Stimulated activated CD8-positive, alpha-beta memory T cell treated with anti-CD3 and anti-CD28 coated beads, Interleukin-4, amount 100 ng/mL, for 48 hours (primary cell): ENCODE results near the gene ZFP92.

Source experiments
- DNase-seq: peaks from one replicate; pipeline ENCODE4 v3.0.0-alpha.2; 2020

Gene ZFP92

DNA sequence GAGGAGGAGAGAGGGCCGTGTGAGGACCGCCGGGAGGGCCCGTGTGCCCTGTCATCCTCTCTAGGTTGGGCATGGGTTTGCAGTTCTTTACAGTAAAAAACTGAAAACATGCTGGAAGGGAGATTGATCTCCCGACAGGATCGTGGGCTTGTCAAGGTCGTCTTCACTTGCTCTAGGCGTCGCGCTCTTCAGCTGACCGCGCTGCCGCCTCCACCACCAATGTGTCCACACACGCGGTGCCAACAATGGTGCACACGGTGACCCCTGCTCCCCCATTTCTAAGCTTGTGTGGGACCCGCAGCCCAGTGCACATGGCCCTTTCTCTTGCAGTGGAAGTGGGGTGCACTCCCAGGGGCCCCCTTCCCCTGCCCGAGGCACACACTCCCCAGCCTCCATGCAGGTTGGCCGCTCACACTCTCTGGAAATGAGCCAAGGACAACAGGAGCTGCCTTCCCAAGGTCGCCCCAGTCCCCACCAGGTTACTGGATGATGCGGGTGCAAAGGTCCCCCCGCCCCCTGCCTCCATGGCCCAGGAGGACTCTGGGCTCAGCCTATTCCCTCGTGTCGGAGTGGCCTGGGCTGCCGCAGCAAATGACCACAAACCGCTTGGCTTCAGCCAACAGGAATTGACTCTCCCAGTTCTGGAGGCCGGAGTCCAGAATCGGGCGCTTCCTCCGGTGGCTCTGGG, 1.7 kb upstream of the ZFP92 start:
- DNase-seq, result no peak

DNA sequence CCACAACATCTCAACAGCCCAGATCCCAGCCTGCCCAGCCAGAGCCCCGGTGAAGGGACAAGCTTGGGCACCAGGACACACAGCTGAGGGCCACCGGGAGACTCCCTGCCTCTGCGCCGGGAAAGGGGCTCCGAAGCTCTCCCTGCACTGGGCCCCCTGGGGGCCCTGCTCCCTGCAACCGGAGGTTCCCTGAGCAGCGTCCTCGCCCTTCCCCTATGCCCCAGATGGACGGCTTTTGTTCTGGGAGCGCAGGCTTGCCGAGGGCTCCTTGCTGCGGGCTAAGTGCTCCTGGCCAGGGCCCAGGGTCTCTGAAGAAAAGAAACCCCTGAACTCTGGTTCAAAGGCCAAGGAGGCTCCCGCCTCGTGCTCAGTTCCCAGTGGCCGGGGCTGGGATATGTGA, 899 bp upstream of the ZFP92 start:
- no peak for DNase-seq

DNA sequence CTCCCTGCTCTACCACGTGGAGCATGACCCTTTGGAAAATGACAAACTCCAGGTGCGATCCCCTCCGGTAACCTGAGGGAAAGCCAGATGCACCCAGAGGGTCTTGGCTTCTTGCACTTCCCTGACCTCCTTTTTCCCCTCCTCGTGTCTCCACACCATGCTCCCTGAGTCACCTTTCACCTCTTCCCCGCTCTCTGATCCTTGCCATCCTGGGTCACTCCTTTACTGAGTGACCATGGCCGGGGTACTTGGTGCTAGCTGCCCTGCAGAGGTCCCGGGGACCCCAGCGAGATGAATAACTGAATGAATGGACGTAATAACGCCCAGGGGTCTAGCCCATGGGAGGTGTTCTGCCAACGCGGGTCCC, 401 bp upstream of the ZFP92 start:
- no peak for DNase-seq

- DNase-seq, result no peak
Observed at GRCh38 chrX:153411988-153412574, 809 bp downstream of the ZFP92 start.

DNA sequence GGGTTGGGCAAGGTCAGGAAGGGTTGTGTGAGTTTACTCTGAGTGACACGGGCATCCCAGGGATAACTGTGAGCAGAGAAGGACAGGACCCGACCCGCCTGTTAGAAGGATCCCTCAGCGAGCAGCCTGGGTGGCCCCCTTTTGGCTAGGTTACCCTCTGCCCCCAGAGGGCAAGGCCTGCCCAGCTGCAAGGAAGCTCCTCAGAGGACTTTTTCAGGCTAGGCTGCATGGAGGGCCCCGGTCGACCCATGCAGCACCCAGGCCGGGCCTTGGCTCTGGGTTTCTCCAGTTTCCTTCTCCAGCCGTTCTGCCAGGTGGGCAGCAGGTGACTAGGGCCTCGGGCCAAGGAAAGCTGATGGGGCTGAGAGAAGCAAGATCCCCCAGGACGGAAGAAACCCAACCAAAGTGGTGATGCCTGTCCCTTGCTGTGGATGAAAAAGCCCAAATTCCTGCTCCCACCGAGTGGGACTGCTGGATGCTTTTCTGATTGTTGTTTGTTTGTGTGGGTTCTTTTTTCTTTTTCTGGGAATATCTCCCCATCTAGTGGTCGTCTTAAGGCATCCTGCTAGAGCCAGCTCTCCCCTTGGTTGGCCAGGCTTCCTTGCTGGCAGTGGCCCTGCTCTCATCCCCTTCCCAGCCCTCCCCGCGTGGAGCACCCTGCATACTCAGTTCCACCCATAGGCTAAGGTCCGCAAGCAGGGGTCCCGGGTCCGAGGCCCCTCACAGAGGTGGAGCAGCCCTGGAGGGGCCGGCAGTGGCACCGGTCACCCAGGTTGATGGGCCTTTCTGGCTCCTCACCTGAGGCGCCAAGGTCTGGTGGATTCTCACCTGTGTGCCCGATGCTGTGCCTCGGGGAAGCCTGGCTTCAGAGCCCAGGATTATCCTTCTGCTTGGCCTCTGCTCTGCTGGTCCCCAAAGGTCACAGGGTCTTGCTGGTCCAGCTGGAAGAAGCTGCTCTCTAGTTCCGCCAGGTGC, 1.8 kb downstream of the ZFP92 start:
- no peak for DNase-seq

GRCh38 chrX:153413731-153414130, 2.5 kb downstream of the ZFP92 start:
- DNase-seq, result no peak

DNA sequence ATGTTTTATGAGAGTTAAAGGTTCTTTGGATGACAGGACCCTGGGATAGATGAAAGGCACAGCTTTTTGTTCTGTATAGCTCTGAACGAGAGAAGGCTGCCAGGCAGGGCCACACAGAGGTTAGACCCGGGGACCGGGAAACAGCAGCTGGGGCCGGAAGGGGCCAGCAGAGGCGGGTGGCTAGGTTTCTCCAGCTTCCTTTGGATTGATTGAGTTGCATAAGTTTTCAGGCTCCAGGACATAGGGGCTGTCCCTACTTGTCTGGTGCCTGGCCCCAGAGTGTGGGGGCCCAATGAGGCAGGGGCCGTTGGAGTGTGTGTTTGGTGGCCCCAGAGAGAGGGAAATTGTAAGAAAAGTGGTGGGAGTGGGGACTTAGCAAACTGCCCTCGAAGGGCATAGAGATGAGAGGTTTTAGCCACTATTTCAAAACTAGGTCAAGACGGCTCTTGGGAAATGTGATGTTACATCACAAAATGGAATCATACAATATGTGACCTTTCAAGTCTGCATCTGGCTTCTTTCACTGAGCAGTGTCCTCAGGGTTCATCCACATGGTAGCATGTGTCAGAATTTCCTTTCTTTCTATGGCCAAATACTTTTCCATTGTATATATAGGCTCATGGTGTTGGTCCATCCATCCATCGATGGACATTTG, 3.7 kb downstream of the ZFP92 start:
- DNase-seq, result no peak

DNA sequence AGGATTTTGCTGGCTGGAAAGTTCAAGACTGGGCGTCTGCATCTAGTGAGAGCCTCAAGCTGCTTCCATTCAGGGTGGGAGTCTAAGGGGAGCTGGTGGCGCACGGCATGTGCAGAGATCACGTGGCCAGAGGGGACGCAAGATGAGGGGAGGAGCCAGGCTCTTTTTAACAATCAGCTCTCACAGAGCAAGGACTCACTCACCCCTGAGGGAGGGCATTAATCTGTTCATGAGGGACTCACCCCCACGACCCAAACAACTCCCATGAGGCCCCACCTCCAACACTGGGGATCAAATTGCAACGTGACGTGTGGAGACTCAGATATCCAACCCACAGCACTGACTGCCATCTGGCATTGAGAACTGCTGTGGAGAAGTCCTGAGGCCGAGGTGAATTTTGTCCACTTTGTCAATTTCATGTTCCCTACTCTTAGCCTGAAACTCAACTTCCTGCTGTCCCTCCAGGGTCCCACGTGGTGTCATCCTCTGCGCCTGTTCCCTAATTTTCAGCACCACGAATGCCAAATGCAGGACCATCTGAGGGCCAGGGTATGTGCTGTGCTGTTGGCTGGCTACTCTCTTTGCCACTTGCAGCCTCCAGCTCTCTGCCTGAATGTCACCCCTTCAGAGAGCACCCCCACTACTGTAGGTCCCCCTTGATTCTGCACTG, 5.6 kb downstream of the ZFP92 start:
- no peak for DNase-seq

GRCh38 chrX:153417637-153418036, 6.4 kb downstream of the ZFP92 start:
- no peak for DNase-seq

DNA sequence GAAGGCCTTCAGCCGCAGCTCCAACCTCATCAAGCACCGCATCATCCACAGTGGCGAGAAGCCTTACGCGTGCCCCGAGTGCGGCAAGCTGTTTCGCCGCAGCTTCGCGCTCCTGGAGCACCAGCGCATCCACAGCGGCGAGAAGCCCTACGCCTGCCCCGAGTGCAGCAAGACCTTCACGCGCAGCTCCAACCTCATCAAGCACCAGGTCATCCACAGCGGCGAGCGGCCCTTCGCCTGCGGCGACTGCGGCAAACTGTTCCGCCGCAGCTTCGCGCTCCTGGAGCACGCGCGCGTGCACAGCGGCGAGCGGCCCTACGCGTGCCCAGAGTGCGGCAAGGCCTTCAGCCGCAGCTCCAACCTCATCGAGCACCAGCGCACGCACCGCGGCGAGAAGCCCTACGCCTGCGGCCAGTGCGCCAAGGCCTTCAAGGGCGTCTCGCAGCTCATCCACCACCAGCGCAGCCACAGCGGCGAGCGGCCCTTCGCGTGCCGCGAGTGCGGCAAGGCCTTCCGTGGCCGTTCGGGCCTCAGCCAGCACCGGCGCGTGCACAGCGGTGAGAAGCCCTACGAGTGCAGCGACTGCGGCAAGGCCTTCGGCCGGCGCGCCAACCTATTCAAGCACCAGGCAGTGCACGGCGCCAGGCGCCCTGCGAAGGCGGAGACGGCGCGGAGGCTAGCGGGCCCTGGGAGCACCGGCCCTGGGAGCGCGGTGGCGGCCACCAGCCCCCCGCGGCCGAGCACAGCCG, 9.8 kb downstream of the ZFP92 start:
- DNase-seq, result no peak

- no peak for DNase-seq
Observed at GRCh38 chrX:153421856-153422255, 10.6 kb downstream of the ZFP92 start.

GRCh38 chrX:153423652-153424051, 12.4 kb downstream of the ZFP92 start:
- DNase-seq, result no peak

DNA sequence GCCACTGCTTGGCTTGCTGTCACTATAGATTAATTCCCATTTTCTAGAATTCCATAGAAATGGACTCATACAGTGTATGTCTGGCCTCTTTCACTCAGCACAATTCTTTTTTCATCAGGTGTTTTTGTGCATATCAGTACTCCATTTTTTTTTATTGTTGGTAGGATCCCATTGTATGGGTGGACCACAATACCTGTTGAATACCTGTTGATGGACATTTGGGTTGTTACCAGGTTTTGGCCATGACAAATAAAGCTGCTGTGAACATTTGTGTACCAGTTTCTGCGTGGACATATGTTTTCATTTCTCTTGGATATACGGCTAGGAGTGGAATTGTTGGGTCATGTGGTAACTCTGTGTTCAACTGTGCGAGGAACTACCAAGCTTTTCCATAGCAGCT, 14.9 kb downstream of the ZFP92 start:
- DNase-seq, result no peak

DNA sequence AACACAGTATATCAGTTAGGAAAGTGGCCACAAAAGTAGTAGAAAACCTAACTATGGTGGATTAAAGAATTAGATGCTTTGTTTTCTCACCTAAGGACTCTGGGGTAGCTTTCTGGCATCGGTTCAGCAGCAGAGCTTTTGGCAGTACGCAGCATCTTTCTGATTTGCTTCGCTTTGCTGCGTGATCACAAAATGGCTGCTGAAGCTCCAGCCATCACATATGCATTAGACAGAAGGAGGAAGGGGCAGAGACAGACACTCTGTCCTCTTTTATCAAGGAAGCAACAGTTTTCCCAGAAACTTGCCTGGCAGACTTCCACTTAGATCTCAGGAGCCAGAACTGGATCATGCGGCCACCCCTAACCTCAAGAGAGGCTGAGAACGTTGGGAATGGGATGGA, 19.5 kb downstream of the ZFP92 start:
- no peak for DNase-seq

DNA sequence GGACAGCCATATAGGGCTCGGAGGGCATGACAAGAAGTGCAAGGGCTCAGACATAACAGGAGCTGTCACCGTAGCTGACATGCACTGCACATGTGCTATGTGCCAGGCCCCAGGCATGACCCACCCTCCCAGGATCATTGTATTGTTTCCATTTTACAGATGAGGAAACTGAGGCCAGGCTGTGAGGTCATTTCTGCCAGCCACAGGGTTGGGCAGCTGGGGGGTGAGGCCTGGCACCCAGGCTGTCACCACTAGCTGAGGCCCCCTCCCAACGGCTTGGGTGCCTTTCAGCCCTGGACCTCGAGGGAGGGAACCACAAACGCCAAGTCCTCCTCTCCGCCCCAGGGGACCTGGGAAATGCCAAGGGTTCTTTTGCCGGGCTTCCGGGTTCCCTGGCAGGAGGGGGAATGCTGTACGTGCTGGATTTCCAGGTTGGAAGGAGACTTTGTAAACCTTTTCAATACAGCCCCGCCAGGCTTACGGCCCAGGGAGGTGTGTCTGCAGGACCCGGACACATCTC, 21.9 kb downstream of the ZFP92 start:
- no peak for DNase-seq

GRCh38 chrX:153433781-153434285, 22.6 kb downstream of the ZFP92 start:
- no peak for DNase-seq

DNA sequence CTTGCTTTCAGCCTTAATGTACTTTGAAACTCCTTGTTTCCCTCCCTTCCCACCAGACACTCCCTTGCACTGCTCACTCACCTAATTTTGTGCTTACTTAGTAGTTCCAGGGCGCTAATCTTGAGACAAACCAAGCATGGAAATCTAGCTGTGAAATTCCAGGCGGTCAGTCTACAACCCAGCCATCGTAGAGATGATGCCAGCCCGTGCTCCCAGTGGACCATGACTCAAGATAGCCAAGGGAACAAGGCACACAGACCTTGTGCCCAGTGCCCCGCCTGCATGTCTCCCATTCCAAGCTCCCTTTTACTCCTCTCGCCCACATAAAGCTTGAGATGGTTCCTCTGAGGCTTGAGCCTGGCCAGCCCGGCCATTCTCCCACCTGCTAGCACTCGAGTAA, 23.5 kb downstream of the ZFP92 start:
- DNase-seq, result no peak

- DNase-seq, result no peak
Observed at GRCh38 chrX:153435845-153436244, 24.6 kb downstream of the ZFP92 start.

- DNase-seq, result no peak
Observed at GRCh38 chrX:153438532-153438931, 27.3 kb downstream of the ZFP92 start.

GRCh38 chrX:153439977-153440376, 28.7 kb downstream of the ZFP92 start:
- DNase-seq, result no peak

GRCh38 chrX:153440556-153441135, 29.4 kb downstream of the ZFP92 start:
- DNase-seq, result no peak
